Body of pancreas (tissue), 4 donors: ENCODE results near the gene COBL. TPM values are rescaled to one million over a fixed set of nuclear protein-coding genes. Genes with fewer than 3 reads are reported as not detected.
A peak's percentile ranks its signal among the peaks of the same experiment; 100 is the strongest.

Experiments
- ATAC-seq: fragments of 150-250 bp; one replicate; pipeline ENCODE4 v1.9.1; 2016
- DNase-seq, 4 donors: peaks; one replicate each; pipeline ENCODE4 v3.0.0-alpha.2; 2019
- H3K27ac ChIP-seq, 4 donors: fragments of 200-600 bp; sonication (generic); 1 replicate in 3 of 4; 2 replicates in 1 of 4; pipeline versions ENCODE4 v1.5.1 to v1.6.1; 2016 to 2019; ENCODE audit warnings: mild to moderate bottlenecking in 1 of 4, mixed read lengths in 1 of 4, moderate library complexity in 1 of 4
- H3K27me3 ChIP-seq, 2 donors: fragments of 200-600 bp; sonication (generic); one replicate each; pipeline ENCODE4 v1.6.0; 2016; ENCODE audit warnings: mild to moderate bottlenecking in 1 of 2
- H3K36me3 ChIP-seq, 2 donors: fragments of 200-600 bp; sonication (generic); replicated peaks in 1 of 2; 2 replicates each; pipeline ENCODE4 v1.5.1; 2016; ENCODE audit warnings: low read depth in 2 of 2; ENCODE audit not compliant: insufficient read depth in 1 of 2
- H3K4me1 ChIP-seq: fragments of 200-600 bp; sonication (generic); one replicate; pipeline ENCODE4 v1.6.0; 2016
- H3K4me3 ChIP-seq, 2 donors: fragments of 200-600 bp; sonication (generic); 1 replicate in 1 of 2; 2 replicates in 1 of 2; pipeline ENCODE4 v1.5.1; 2016 to 2019
- H3K9me3 ChIP-seq, 3 donors: fragments of 200-600 bp; sonication (generic); 1 replicate in 2 of 3; 2 replicates in 1 of 3; pipeline ENCODE4 v1.5.1; 2016
- CTCF ChIP-seq, 7 experiments: fragments of 450-650 bp in 4 of 7; fragments of 200-600 bp in 3 of 7; sonication (generic) in 3 of 7; IDR thresholded peaks; one replicate each; pipeline ENCODE4 v1.5.1; 2016 to 2019; ENCODE audit warnings: antibody characterized with exemption in 7 of 7
- POLR2A ChIP-seq, 3 donors: fragments of 450-650 bp; IDR thresholded peaks; one replicate each; pipeline ENCODE4 v1.6.1; 2016; ENCODE audit warnings: antibody characterized with exemption in 3 of 3, mild to moderate bottlenecking in 2 of 3
- WGBS, 2 donors: methylation state at CpG; one replicate each; pipeline ENCODE4 v1.1.5; 2017; 5-methylcytosine and 5-hydroxymethylcytosine counted together
- intact Hi-C: fragments of 100-400 bp; cut with DNase I; formaldehyde crosslinking; loops from one replicate; pipeline ENCODE4 v1.15.1; 2023
- total RNA-seq, 2 donors: library from RNA; depleted of rRNA; stranded (reverse); fragments of >200 nt; gene quantifications; one replicate each; pipeline ENCODE4 v1.1.0, GENCODE V29; 2016

COBL gene
- total RNA-seq, 2 donors from 2014 or later = 22.3 to 25.4 TPM

GRCh38 chr7:51128545-51129435 is 187.8 kb downstream of the COBL start:
- 86 to 89% methylated on average over 16 of the region's 16 CpGs for WGBS, 2 donors
- no peaks in the 10 kb centered on the region for H3K27me3 ChIP-seq
- no peaks in the 10 kb centered on the region for H3K4me1 ChIP-seq
- H3K36me3 ChIP-seq = no peaks in the 10 kb centered on the region
- no peak for TF ChIP-seq POLR2A (IDR thresholded peaks at IDR 0.05)
- intact Hi-C loops = no loop called here
- DNase-seq (peak in 3 of 4 donors; percentile 29 to 54 (median 37)), ATAC-seq (peak; percentile 21)
- H3K27ac ChIP-seq = no peak overlapping the region
- no peak overlapping the region for H3K4me3 ChIP-seq
- no peaks in the 10 kb centered on the region for H3K9me3 ChIP-seq

- intact Hi-C loops = no loop called here
- Histone ChIP-seq H3K4me3 (no peak overlapping the region), H3K27ac (no peak overlapping the region), H3K9me3 (no peaks in the 10 kb centered on the region), H3K36me3 (no peaks in the 10 kb centered on the region), H3K27me3 (no peaks in the 10 kb centered on the region), H3K4me1 (no peaks in the 10 kb centered on the region)
- ATAC-seq = no peak
- 59 to 60% methylated on average over 3 of the region's 3 CpGs for WGBS, 2 donors
- DNase-seq = no peak
- no peak for TF ChIP-seq POLR2A (IDR thresholded peaks at IDR 0.05)
- TF ChIP-seq CTCF (IDR thresholded peaks at IDR 0.05) = no peak
Measured at GRCh38 chr7:51127618-51127904, 189.0 kb downstream of the COBL start.

- DNase-seq = no peak
- TF ChIP-seq CTCF (IDR thresholded peaks at IDR 0.05) = no peak
- no peak for TF ChIP-seq POLR2A (IDR thresholded peaks at IDR 0.05)
Measured at GRCh38 chr7:51126813-51127617, 189.6 kb downstream of the COBL start.

GRCh38 chr7:51126324-51126723 is 190.3 kb downstream of the COBL start:
- Histone ChIP-seq H3K9me3 (no peaks in the 10 kb centered on the region), H3K36me3 (no peaks in the 10 kb centered on the region), H3K4me1 (peaks cover 5% of the 10 kb centered on the region), H3K27me3 (no peaks in the 10 kb centered on the region), H3K4me3 (no peak overlapping the region), H3K27ac (no peak overlapping the region)
- ATAC-seq = no peak
- DNase-seq = no peak
- no peak for TF ChIP-seq POLR2A (IDR thresholded peaks at IDR 0.05)
- TF ChIP-seq CTCF (IDR thresholded peaks at IDR 0.05) = no peak
- intact Hi-C loops = no loop called here
- WGBS, 2 donors = 90 to 100% methylated on average over 4 to 5 of the region's 5 CpGs

More at GRCh38 chr7:51126813-51127617, 189.6 kb downstream of the COBL start:
- H3K9me3 ChIP-seq = no peaks in the 10 kb centered on the region
- 91 to 92% methylated on average over 19 of the region's 19 CpGs for WGBS, 2 donors
- H3K36me3 ChIP-seq = no peaks in the 10 kb centered on the region
- no peak overlapping the region for H3K27ac ChIP-seq
- no peaks in the 10 kb centered on the region for H3K27me3 ChIP-seq
- intact Hi-C loops = no loop called here
- ATAC-seq = no peak
- H3K4me3 ChIP-seq = no peak overlapping the region
- no peaks in the 10 kb centered on the region for H3K4me1 ChIP-seq

- TF ChIP-seq POLR2A (IDR thresholded peaks at IDR 0.05) = no peak
- no peak for TF ChIP-seq CTCF (IDR thresholded peaks at IDR 0.05)
- Histone ChIP-seq H3K4me3 (no peak overlapping the region), H3K4me1 (peaks cover 6% of the 10 kb centered on the region), H3K27ac (no peak overlapping the region), H3K9me3 (no peaks in the 10 kb centered on the region), H3K36me3 (no peaks in the 10 kb centered on the region), H3K27me3 (no peaks in the 10 kb centered on the region)
- intact Hi-C loops = no loop called here
- no peak for ATAC-seq
- 64 to 77% methylated on average over 4 of the region's 4 CpGs for WGBS, 2 donors
- no peak for DNase-seq
Measured at GRCh38 chr7:51124321-51124720, 192.3 kb downstream of the COBL start.
